SK-N-SH treated with all-trans-retinoic acid at 6 μM for 48 hours (cell line): Measurements from ENCODE around the gene PLA1A.
A peak's percentile ranks its signal among the peaks of the same experiment; 100 is the strongest.

Experiments
- ATAC-seq: fragments of 200-7000 bp; cut with Tn5 transposase; 3 replicates; pipeline ENCODE4 v1.9.1; 2020; ENCODE audit warnings: mild to moderate bottlenecking, moderate library complexity
- ARNTL ChIP-seq: fragments of 450-650 bp; formaldehyde crosslinking; IDR thresholded peaks from 2 replicates; pipeline ENCODE4 v1.5.0; 2020; ENCODE audit warnings: low read depth, mild to moderate bottlenecking, moderate library complexity, borderline replicate concordance
- BACH2 ChIP-seq: fragments of 250-450 bp; sonication (Bioruptor Pico); IDR thresholded peaks from 2 replicates; pipeline ENCODE4 v1.9.0; 2021; ENCODE audit warnings: mild to moderate bottlenecking, borderline replicate concordance
- CSDC2 ChIP-seq: fragments of 250-450 bp; sonication (Bioruptor Pico); IDR thresholded peaks from 2 replicates; pipeline ENCODE4 v1.5.0; 2020; ENCODE audit warnings: mild to moderate bottlenecking, moderate library complexity
- ESRRG ChIP-seq: fragments of 250-450 bp; sonication (Bioruptor Pico); IDR thresholded peaks from 2 replicates; pipeline ENCODE4 v1.6.1; 2021; ENCODE audit warnings: mild to moderate bottlenecking
- ISL1 ChIP-seq: fragments of 250-450 bp; sonication (Bioruptor Pico); IDR thresholded peaks from 2 replicates; pipeline ENCODE4 v2.1.2; 2022; ENCODE audit warnings: mild to moderate bottlenecking, moderate library complexity
- OSR1 ChIP-seq: fragments of 250-450 bp; sonication (Bioruptor Pico); IDR thresholded peaks from 2 replicates; pipeline ENCODE4 v1.8.0; 2022; ENCODE audit warnings: moderate library complexity, mild to moderate bottlenecking, inconsistent platforms
- PPARA ChIP-seq: fragments of 250-450 bp; sonication (Bioruptor Pico); IDR thresholded peaks from 2 replicates; pipeline ENCODE4 v1.5.0; 2020; ENCODE audit warnings: mild to moderate bottlenecking, borderline replicate concordance
- RARB ChIP-seq: fragments of 250-450 bp; sonication (Bioruptor Pico); IDR thresholded peaks from 2 replicates; pipeline ENCODE4 v1.8.0; 2021; ENCODE audit warnings: mild to moderate bottlenecking, moderate library complexity
- SNAI2 ChIP-seq: fragments of 250-450 bp; sonication (Bioruptor Pico); IDR thresholded peaks from 2 replicates; pipeline ENCODE4 v1.5.0; 2020; ENCODE audit warnings: mild to moderate bottlenecking, moderate library complexity
- TCF4 ChIP-seq: fragments of 250-450 bp; sonication (Bioruptor Pico); IDR thresholded peaks from 2 replicates; pipeline ENCODE4 v1.8.0; 2021; ENCODE audit warnings: mild to moderate bottlenecking, moderate library complexity, borderline replicate concordance
- ZC3H10 ChIP-seq: fragments of 250-450 bp; sonication (Bioruptor Pico); IDR thresholded peaks from 2 replicates; pipeline ENCODE4 v1.5.1; 2021; ENCODE audit warnings: mild to moderate bottlenecking, moderate library complexity
- ZFP3 ChIP-seq: fragments of 250-450 bp; sonication (Bioruptor Pico); IDR thresholded peaks from 2 replicates; pipeline ENCODE4 v1.5.0; 2020; ENCODE audit warnings: mild to moderate bottlenecking, moderate library complexity
- ZFP30 ChIP-seq: fragments of 450-650 bp; formaldehyde crosslinking; IDR thresholded peaks from 2 replicates; pipeline ENCODE4 v1.5.0; 2022; ENCODE audit warnings: mild to moderate bottlenecking, moderate library complexity
- ZNF565 ChIP-seq: fragments of 450-650 bp; formaldehyde crosslinking; conservative IDR thresholded peaks from 2 replicates; pipeline ENCODE4 v1.5.0; 2020; ENCODE audit warnings: low read depth, mild to moderate bottlenecking, moderate library complexity
- ZNF70 ChIP-seq: fragments of 450-650 bp; formaldehyde crosslinking; IDR thresholded peaks from 2 replicates; pipeline ENCODE4 v1.5.0; 2020; ENCODE audit warnings: mild to moderate bottlenecking, moderate library complexity
- ZNF8 ChIP-seq: fragments of 450-650 bp; formaldehyde crosslinking; IDR thresholded peaks from 2 replicates; pipeline ENCODE4 v1.5.0; 2020; ENCODE audit warnings: mild to moderate bottlenecking, moderate library complexity
- TF ChIP-seq, protein P1 (sequence below): fragments of 250-450 bp; sonication (Bioruptor Pico); IDR thresholded peaks from 2 replicates; pipeline ENCODE4 v1.5.0; 2020; ENCODE audit warnings: mild to moderate bottlenecking, moderate library complexity
- TF ChIP-seq, protein P2 (sequence below): fragments of 250-450 bp; sonication (Bioruptor Pico); IDR thresholded peaks from 2 replicates; pipeline ENCODE4 v1.5.1; 2021; ENCODE audit warnings: mild to moderate bottlenecking, moderate library complexity
- TF ChIP-seq, protein P3 (sequence below): fragments of 250-450 bp; sonication (Bioruptor Pico); IDR thresholded peaks from 2 replicates; pipeline ENCODE4 v1.8.0; 2020; ENCODE audit warnings: mild to moderate bottlenecking, moderate library complexity, borderline replicate concordance
- TF ChIP-seq, protein P4 (sequence below): fragments of 250-450 bp; sonication (Bioruptor Pico); IDR thresholded peaks from 2 replicates; pipeline ENCODE4 v1.5.1; 2020; ENCODE audit warnings: low read depth, mild to moderate bottlenecking, moderate library complexity

Gene PLA1A

DNA sequence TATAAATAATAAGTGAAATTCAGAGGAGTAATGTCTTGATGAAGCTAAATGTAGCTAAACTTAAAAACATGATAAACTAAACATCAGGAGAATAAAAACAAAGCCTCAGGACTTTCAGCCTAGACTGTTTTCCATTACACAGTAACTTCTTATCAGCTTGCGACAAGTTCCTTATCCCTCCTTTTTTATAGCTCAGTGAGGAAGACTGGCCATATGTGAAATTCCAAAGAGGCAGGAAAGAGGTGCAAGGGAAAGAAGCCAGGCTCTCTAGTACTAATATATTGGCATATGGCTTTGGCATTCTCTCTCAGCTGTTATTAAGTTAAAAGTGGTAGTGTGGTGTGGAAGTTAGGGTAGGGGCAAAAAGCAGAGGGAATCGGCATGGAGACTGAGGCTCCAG is 75.1 kb downstream of the PLA1A start:
- ATAC-seq: no peak
- TF ChIP-seq ISL1 (CRISPR knock-in tag): peak; percentile 49; the same call in 1 of the 2 replicates
- TF ChIP-seq CSDC2 (CRISPR knock-in tag): no peak
- peak; percentile 40 for TF ChIP-seq TCF4 (CRISPR knock-in tag)
- TF ChIP-seq, protein P1, sequence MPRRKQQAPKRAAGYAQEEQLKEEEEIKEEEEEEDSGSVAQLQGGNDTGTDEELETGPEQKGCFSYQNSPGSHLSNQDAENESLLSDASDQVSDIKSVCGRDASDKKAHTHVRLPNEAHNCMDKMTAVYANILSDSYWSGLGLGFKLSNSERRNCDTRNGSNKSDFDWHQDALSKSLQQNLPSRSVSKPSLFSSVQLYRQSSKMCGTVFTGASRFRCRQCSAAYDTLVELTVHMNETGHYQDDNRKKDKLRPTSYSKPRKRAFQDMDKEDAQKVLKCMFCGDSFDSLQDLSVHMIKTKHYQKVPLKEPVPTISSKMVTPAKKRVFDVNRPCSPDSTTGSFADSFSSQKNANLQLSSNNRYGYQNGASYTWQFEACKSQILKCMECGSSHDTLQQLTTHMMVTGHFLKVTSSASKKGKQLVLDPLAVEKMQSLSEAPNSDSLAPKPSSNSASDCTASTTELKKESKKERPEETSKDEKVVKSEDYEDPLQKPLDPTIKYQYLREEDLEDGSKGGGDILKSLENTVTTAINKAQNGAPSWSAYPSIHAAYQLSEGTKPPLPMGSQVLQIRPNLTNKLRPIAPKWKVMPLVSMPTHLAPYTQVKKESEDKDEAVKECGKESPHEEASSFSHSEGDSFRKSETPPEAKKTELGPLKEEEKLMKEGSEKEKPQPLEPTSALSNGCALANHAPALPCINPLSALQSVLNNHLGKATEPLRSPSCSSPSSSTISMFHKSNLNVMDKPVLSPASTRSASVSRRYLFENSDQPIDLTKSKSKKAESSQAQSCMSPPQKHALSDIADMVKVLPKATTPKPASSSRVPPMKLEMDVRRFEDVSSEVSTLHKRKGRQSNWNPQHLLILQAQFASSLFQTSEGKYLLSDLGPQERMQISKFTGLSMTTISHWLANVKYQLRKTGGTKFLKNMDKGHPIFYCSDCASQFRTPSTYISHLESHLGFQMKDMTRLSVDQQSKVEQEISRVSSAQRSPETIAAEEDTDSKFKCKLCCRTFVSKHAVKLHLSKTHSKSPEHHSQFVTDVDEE (CRISPR knock-in tag): no peak
- TF ChIP-seq, all 23 proteins: peak for 2

DNA sequence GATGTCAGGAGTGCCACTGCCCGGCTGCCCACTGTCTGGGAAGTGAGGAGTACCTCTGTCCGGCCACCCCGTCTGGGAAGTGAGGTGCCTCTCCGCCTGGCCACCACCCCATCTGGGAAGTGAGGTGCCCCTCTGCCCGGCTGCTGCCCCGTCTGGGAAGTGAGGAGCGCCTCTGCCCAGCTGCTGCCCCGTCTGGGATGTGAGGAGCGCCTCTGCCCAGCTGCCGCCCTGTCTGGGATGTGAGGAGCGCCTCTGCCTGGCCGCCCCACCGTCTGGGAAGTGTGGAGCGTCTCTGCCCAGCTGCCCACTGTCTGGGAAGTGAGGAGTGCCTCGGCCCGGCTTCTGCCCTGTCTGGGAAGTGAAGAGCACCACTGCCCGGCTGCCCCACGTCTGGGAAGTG is 76.2 kb downstream of the PLA1A start:
- no peak for ATAC-seq
- no peak for TF ChIP-seq PPARA
- no peak for TF ChIP-seq BACH2 (CRISPR knock-in tag)
- TF ChIP-seq ARNTL (CRISPR knock-in tag): no peak
- no peak for TF ChIP-seq OSR1 (CRISPR knock-in tag)
- TF ChIP-seq ISL1 (CRISPR knock-in tag): no peak
- TF ChIP-seq ZFP30 (CRISPR knock-in tag): no peak
- TF ChIP-seq, protein P2, sequence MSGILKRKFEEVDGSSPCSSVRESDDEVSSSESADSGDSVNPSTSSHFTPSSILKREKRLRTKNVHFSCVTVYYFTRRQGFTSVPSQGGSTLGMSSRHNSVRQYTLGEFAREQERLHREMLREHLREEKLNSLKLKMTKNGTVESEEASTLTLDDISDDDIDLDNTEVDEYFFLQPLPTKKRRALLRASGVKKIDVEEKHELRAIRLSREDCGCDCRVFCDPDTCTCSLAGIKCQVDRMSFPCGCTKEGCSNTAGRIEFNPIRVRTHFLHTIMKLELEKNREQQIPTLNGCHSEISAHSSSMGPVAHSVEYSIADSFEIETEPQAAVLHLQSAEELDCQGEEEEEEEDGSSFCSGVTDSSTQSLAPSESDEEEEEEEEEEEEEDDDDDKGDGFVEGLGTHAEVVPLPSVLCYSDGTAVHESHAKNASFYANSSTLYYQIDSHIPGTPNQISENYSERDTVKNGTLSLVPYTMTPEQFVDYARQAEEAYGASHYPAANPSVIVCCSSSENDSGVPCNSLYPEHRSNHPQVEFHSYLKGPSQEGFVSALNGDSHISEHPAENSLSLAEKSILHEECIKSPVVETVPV: no peak
- TF ChIP-seq TCF4 (CRISPR knock-in tag): no peak
- no peak for TF ChIP-seq SNAI2 (CRISPR knock-in tag)
- TF ChIP-seq ZNF565 (CRISPR knock-in tag): no peak
- TF ChIP-seq ZNF8 (CRISPR knock-in tag): no peak
- TF ChIP-seq CSDC2 (CRISPR knock-in tag): no peak
- no peak for TF ChIP-seq ZFP3 (CRISPR knock-in tag)
- no peak for TF ChIP-seq RARB (CRISPR knock-in tag)
- no peak for TF ChIP-seq ZC3H10 (CRISPR knock-in tag)
- no peak for TF ChIP-seq ESRRG
- TF ChIP-seq, protein P3, sequence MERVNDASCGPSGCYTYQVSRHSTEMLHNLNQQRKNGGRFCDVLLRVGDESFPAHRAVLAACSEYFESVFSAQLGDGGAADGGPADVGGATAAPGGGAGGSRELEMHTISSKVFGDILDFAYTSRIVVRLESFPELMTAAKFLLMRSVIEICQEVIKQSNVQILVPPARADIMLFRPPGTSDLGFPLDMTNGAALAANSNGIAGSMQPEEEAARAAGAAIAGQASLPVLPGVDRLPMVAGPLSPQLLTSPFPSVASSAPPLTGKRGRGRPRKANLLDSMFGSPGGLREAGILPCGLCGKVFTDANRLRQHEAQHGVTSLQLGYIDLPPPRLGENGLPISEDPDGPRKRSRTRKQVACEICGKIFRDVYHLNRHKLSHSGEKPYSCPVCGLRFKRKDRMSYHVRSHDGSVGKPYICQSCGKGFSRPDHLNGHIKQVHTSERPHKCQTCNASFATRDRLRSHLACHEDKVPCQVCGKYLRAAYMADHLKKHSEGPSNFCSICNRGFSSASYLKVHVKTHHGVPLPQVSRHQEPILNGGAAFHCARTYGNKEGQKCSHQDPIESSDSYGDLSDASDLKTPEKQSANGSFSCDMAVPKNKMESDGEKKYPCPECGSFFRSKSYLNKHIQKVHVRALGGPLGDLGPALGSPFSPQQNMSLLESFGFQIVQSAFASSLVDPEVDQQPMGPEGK (CRISPR knock-in tag): no peak
- TF ChIP-seq, protein P4, sequence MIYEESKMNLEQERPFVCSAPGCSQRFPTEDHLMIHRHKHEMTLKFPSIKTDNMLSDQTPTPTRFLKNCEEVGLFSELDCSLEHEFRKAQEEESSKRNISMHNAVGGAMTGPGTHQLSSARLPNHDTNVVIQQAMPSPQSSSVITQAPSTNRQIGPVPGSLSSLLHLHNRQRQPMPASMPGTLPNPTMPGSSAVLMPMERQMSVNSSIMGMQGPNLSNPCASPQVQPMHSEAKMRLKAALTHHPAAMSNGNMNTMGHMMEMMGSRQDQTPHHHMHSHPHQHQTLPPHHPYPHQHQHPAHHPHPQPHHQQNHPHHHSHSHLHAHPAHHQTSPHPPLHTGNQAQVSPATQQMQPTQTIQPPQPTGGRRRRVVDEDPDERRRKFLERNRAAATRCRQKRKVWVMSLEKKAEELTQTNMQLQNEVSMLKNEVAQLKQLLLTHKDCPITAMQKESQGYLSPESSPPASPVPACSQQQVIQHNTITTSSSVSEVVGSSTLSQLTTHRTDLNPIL (CRISPR knock-in tag): no peak
- no peak for TF ChIP-seq ZNF70
- TF ChIP-seq, all 23 proteins: peak for 0

DNA sequence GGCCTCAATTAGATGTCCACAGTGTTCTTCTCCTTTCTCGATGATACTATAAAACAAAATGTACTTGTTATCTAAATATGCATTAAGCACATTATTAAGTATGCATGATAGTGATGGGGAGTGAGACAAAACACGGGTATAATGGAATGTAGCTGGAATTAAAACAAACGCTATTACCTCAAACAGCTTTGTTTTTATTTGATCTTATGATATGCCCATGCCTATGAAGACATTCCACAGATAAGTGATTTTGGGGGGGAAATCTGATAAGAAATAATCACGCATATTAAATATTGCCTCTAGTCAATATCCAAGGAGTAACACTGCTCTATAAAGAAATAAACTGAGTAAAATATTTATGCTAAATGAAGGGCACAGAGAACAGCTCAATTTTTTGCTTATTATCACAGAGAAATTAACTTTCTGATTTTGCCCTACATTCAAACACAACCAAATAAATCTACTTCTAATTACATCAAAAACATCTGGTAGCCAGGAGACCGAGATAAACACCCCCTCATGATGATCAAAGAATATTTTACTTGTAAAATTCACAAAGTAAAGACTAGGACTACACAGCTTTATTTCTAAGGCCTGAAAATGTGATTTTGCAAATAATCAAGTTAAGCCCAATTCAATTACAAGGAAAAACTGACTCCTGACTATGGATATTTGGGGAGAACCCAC is 77.6 kb downstream of the PLA1A start:
- TF ChIP-seq, protein P2: 0 out of 2 replicates have a peak, but pooled peaks have one; percentile 36
- TF ChIP-seq, protein P4 (CRISPR knock-in tag): peak; percentile 65; the same call in 1 of the 2 replicates
- no peak for TF ChIP-seq ZNF8 (CRISPR knock-in tag)
- TF ChIP-seq TCF4 (CRISPR knock-in tag): peak; percentile 86
- TF ChIP-seq ISL1 (CRISPR knock-in tag): peak; percentile 88
- TF ChIP-seq ZNF70: peak; percentile 73
- TF ChIP-seq BACH2 (CRISPR knock-in tag): no peak

More for the DNA sequence above, 77.6 kb downstream of the PLA1A start:
- ATAC-seq: no peak
